SK-N-SH treated with all-trans-retinoic acid at 6 μM for 48 hours (cell line): Measurements from ENCODE around the gene ASB18.

Experiments used
- ATAC-seq: fragments of 200-7000 bp; cut with Tn5 transposase; 3 replicates; pipeline ENCODE4 v1.9.1; 2020; ENCODE audit warnings: mild to moderate bottlenecking, moderate library complexity
- ARNTL ChIP-seq: fragments of 450-650 bp; formaldehyde crosslinking; IDR thresholded peaks from 2 replicates; pipeline ENCODE4 v1.5.0; 2020; ENCODE audit warnings: low read depth, mild to moderate bottlenecking, moderate library complexity, borderline replicate concordance
- BACH2 ChIP-seq: fragments of 250-450 bp; sonication (Bioruptor Pico); IDR thresholded peaks from 2 replicates; pipeline ENCODE4 v1.9.0; 2021; ENCODE audit warnings: mild to moderate bottlenecking, borderline replicate concordance
- CSDC2 ChIP-seq: fragments of 250-450 bp; sonication (Bioruptor Pico); IDR thresholded peaks from 2 replicates; pipeline ENCODE4 v1.5.0; 2020; ENCODE audit warnings: mild to moderate bottlenecking, moderate library complexity
- CSRNP3 ChIP-seq: fragments of 250-450 bp; sonication (Bioruptor Pico); IDR thresholded peaks from 2 replicates; pipeline ENCODE4 v1.5.1; 2021; ENCODE audit warnings: mild to moderate bottlenecking, moderate library complexity
- ESRRG ChIP-seq: fragments of 250-450 bp; sonication (Bioruptor Pico); IDR thresholded peaks from 2 replicates; pipeline ENCODE4 v1.6.1; 2021; ENCODE audit warnings: mild to moderate bottlenecking
- GLIS3 ChIP-seq: fragments of 250-450 bp; sonication (Bioruptor Pico); IDR thresholded peaks from 2 replicates; pipeline ENCODE4 v1.5.0; 2020; ENCODE audit warnings: mild to moderate bottlenecking, moderate library complexity
- ISL1 ChIP-seq: fragments of 250-450 bp; sonication (Bioruptor Pico); IDR thresholded peaks from 2 replicates; pipeline ENCODE4 v2.1.2; 2022; ENCODE audit warnings: mild to moderate bottlenecking, moderate library complexity
- OSR1 ChIP-seq: fragments of 250-450 bp; sonication (Bioruptor Pico); IDR thresholded peaks from 2 replicates; pipeline ENCODE4 v1.8.0; 2022; ENCODE audit warnings: moderate library complexity, mild to moderate bottlenecking, inconsistent platforms
- PATZ1 ChIP-seq: fragments of 250-450 bp; sonication (Bioruptor Pico); IDR thresholded peaks from 2 replicates; pipeline ENCODE4 v1.8.0; 2020; ENCODE audit warnings: mild to moderate bottlenecking, moderate library complexity, borderline replicate concordance
- POU6F1 ChIP-seq: fragments of 250-450 bp; sonication (Bioruptor Pico); IDR thresholded peaks from 2 replicates; pipeline ENCODE4 v1.8.0; 2021; ENCODE audit warnings: low read depth, mild to moderate bottlenecking, moderate library complexity, borderline replicate concordance
- PPARA ChIP-seq: fragments of 250-450 bp; sonication (Bioruptor Pico); IDR thresholded peaks from 2 replicates; pipeline ENCODE4 v1.5.0; 2020; ENCODE audit warnings: mild to moderate bottlenecking, borderline replicate concordance
- RARB ChIP-seq: fragments of 250-450 bp; sonication (Bioruptor Pico); IDR thresholded peaks from 2 replicates; pipeline ENCODE4 v1.8.0; 2021; ENCODE audit warnings: mild to moderate bottlenecking, moderate library complexity
- SNAI2 ChIP-seq: fragments of 250-450 bp; sonication (Bioruptor Pico); IDR thresholded peaks from 2 replicates; pipeline ENCODE4 v1.5.0; 2020; ENCODE audit warnings: mild to moderate bottlenecking, moderate library complexity
- TCF4 ChIP-seq: fragments of 250-450 bp; sonication (Bioruptor Pico); IDR thresholded peaks from 2 replicates; pipeline ENCODE4 v1.8.0; 2021; ENCODE audit warnings: mild to moderate bottlenecking, moderate library complexity, borderline replicate concordance
- TOX ChIP-seq: fragments of 250-450 bp; sonication (Bioruptor Pico); IDR thresholded peaks from 2 replicates; pipeline ENCODE4 v1.8.0; 2021; ENCODE audit warnings: mild to moderate bottlenecking, moderate library complexity, borderline replicate concordance
- ZC3H10 ChIP-seq: fragments of 250-450 bp; sonication (Bioruptor Pico); IDR thresholded peaks from 2 replicates; pipeline ENCODE4 v1.5.1; 2021; ENCODE audit warnings: mild to moderate bottlenecking, moderate library complexity
- ZFP3 ChIP-seq: fragments of 250-450 bp; sonication (Bioruptor Pico); IDR thresholded peaks from 2 replicates; pipeline ENCODE4 v1.5.0; 2020; ENCODE audit warnings: mild to moderate bottlenecking, moderate library complexity
- ZFP30 ChIP-seq: fragments of 450-650 bp; formaldehyde crosslinking; IDR thresholded peaks from 2 replicates; pipeline ENCODE4 v1.5.0; 2022; ENCODE audit warnings: mild to moderate bottlenecking, moderate library complexity
- ZNF565 ChIP-seq: fragments of 450-650 bp; formaldehyde crosslinking; conservative IDR thresholded peaks from 2 replicates; pipeline ENCODE4 v1.5.0; 2020; ENCODE audit warnings: low read depth, mild to moderate bottlenecking, moderate library complexity
- ZNF70 ChIP-seq: fragments of 450-650 bp; formaldehyde crosslinking; IDR thresholded peaks from 2 replicates; pipeline ENCODE4 v1.5.0; 2020; ENCODE audit warnings: mild to moderate bottlenecking, moderate library complexity
- ZNF8 ChIP-seq: fragments of 450-650 bp; formaldehyde crosslinking; IDR thresholded peaks from 2 replicates; pipeline ENCODE4 v1.5.0; 2020; ENCODE audit warnings: mild to moderate bottlenecking, moderate library complexity
- TF ChIP-seq, protein P1 (sequence below): fragments of 250-450 bp; sonication (Bioruptor Pico); IDR thresholded peaks from 2 replicates; pipeline ENCODE4 v1.5.0; 2020; ENCODE audit warnings: mild to moderate bottlenecking, moderate library complexity

Gene ASB18

GRCh38 chr2:236293241-236293810, 29.1 kb upstream of the ASB18 start:
- TF ChIP-seq SNAI2 (CRISPR knock-in tag): no peak
- no peak for TF ChIP-seq ARNTL (CRISPR knock-in tag)
- no peak for ATAC-seq

DNA sequence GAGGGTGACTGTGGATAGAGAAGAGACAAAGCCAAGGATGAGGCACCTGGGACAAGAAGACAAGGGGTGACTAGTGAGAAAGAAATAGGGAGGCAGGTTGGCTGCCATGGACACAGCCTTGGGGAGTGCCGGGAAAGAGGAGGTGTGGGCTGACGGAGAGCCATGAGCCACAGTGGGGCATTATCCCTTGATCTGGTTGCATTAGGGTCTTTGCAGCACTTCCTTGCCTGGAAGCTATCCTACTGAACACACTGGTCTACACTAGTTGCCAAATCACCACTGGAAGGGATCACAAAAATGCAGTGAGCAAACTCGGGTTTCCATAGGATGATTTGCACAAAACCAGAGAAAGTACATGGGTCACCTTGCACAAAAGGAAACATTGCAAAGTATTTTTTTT, 27.7 kb upstream of the ASB18 start:
- no peak for ATAC-seq
- TF ChIP-seq PPARA (CRISPR knock-in tag) (no peak), ZNF565 (CRISPR knock-in tag) (no peak), CSRNP3 (CRISPR knock-in tag) (no peak), PATZ1 (no peak), ZNF8 (CRISPR knock-in tag) (no peak), RARB (CRISPR knock-in tag) (no peak), ZC3H10 (CRISPR knock-in tag) (no peak)
- TF ChIP-seq, protein P1, sequence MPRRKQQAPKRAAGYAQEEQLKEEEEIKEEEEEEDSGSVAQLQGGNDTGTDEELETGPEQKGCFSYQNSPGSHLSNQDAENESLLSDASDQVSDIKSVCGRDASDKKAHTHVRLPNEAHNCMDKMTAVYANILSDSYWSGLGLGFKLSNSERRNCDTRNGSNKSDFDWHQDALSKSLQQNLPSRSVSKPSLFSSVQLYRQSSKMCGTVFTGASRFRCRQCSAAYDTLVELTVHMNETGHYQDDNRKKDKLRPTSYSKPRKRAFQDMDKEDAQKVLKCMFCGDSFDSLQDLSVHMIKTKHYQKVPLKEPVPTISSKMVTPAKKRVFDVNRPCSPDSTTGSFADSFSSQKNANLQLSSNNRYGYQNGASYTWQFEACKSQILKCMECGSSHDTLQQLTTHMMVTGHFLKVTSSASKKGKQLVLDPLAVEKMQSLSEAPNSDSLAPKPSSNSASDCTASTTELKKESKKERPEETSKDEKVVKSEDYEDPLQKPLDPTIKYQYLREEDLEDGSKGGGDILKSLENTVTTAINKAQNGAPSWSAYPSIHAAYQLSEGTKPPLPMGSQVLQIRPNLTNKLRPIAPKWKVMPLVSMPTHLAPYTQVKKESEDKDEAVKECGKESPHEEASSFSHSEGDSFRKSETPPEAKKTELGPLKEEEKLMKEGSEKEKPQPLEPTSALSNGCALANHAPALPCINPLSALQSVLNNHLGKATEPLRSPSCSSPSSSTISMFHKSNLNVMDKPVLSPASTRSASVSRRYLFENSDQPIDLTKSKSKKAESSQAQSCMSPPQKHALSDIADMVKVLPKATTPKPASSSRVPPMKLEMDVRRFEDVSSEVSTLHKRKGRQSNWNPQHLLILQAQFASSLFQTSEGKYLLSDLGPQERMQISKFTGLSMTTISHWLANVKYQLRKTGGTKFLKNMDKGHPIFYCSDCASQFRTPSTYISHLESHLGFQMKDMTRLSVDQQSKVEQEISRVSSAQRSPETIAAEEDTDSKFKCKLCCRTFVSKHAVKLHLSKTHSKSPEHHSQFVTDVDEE: no peak

DNA sequence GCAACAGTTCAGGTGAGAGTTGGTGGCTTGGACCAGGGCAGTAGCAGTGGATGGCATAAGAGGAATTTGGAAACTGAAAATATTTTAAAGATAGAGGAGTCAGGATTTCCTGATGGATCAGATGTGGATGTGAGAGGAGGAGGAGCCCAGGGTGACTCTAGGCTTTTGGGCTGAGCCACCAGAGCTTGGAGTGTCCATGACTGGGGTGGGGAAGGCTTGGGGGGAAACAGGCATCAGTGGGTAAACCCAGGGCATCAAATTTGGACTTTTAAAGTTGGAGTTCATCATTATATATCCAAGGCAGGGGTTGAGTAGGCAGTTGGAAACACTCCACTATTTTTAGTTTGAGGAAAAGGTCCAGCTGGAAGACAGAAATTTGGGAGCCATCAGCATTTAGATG, 27.3 kb upstream of the ASB18 start:
- ATAC-seq: no peak
- TF ChIP-seq CSDC2 (CRISPR knock-in tag): no peak
- no peak for TF ChIP-seq POU6F1 (CRISPR knock-in tag)
- TF ChIP-seq ZNF70: no peak
- no peak for TF ChIP-seq ZC3H10 (CRISPR knock-in tag)
- no peak for TF ChIP-seq ZFP30 (CRISPR knock-in tag)
- no peak for TF ChIP-seq ZNF8 (CRISPR knock-in tag)
- TF ChIP-seq ZFP3 (CRISPR knock-in tag): no peak
- no peak for TF ChIP-seq PPARA (CRISPR knock-in tag)
- TF ChIP-seq ISL1 (CRISPR knock-in tag): no peak
- no peak for TF ChIP-seq TOX (CRISPR knock-in tag)
- no peak for TF ChIP-seq OSR1 (CRISPR knock-in tag)
- no peak for TF ChIP-seq TCF4 (CRISPR knock-in tag)
- TF ChIP-seq SNAI2 (CRISPR knock-in tag): no peak

- ATAC-seq: no peak
- TF ChIP-seq ZFP30 (CRISPR knock-in tag) (no peak), GLIS3 (CRISPR knock-in tag) (no peak), RARB (CRISPR knock-in tag) (no peak), SNAI2 (CRISPR knock-in tag) (no peak), CSDC2 (CRISPR knock-in tag) (no peak), POU6F1 (CRISPR knock-in tag) (no peak), ESRRG (CRISPR knock-in tag) (no peak), ZNF565 (CRISPR knock-in tag) (no peak), TOX (CRISPR knock-in tag) (no peak), ISL1 (CRISPR knock-in tag) (no peak), ZFP3 (CRISPR knock-in tag) (no peak), ZC3H10 (CRISPR knock-in tag) (no peak), BACH2 (no peak)
- TF ChIP-seq, protein P1: no peak
These were observed 26.7 kb upstream of the ASB18 start for GRCh38 chr2:236290742-236291425.
